ENCODE results near the gene SINHCAF. TPM values are rescaled to one million over a fixed set of nuclear protein-coding genes. Genes with fewer than 3 reads are reported as not detected.

The SINHCAF gene
- total RNA-seq, 1 donor from 2014 or later: 176 TPM

- no peak for DNase-seq (ENCODE audit: low read depth, low spot score)
- TF ChIP-seq CTCF (conservative IDR thresholded peaks at IDR 0.05): no peak
- Mint-ChIP-seq H3K27ac (ENCODE audit: unreplicated experiment) (no peak overlapping the region), H3K4me3 (no peak overlapping the region), H3K36me3 (ENCODE audit: low read depth) (peaks cover 26% of the 10 kb centered on the region), H3K9me3 (no peaks in the 10 kb centered on the region), H3K4me1 (peaks cover 17% of the 10 kb centered on the region), H3K27me3 (ENCODE audit: low read depth) (no peaks in the 10 kb centered on the region)
These were observed 15.5 kb downstream of the SINHCAF start for GRCh38 chr12:31310488-31310887.

GRCh38 chr12:31309279-31309678 is 16.7 kb downstream of the SINHCAF start:
- no peak overlapping the region for H3K27ac Mint-ChIP-seq (ENCODE audit: unreplicated experiment)
- DNase-seq (ENCODE audit: low read depth, low spot score): no peak
- TF ChIP-seq CTCF (conservative IDR thresholded peaks at IDR 0.05): no peak
- no peak overlapping the region for H3K4me3 Mint-ChIP-seq
- no peaks in the 10 kb centered on the region for H3K9me3 Mint-ChIP-seq
- H3K27me3 Mint-ChIP-seq (ENCODE audit: low read depth): no peaks in the 10 kb centered on the region
- H3K36me3 Mint-ChIP-seq (ENCODE audit: low read depth): peaks cover 28% of the 10 kb centered on the region
- H3K4me1 Mint-ChIP-seq: peaks cover 17% of the 10 kb centered on the region

GRCh38 chr12:31308116-31308515 is 17.8 kb downstream of the SINHCAF start:
- no peak for TF ChIP-seq CTCF (conservative IDR thresholded peaks at IDR 0.05)
- DNase-seq (ENCODE audit: low read depth, low spot score): no peak
- no peaks in the 10 kb centered on the region for H3K9me3 Mint-ChIP-seq
- H3K27me3 Mint-ChIP-seq (ENCODE audit: low read depth): no peaks in the 10 kb centered on the region
- H3K27ac Mint-ChIP-seq (ENCODE audit: unreplicated experiment): no peak overlapping the region
- H3K4me3 Mint-ChIP-seq: no peak overlapping the region
- peaks cover 33% of the 10 kb centered on the region for H3K36me3 Mint-ChIP-seq (ENCODE audit: low read depth)
- H3K4me1 Mint-ChIP-seq: peaks cover 13% of the 10 kb centered on the region

GRCh38 chr12:31306866-31307265 is 19.1 kb downstream of the SINHCAF start:
- TF ChIP-seq CTCF (conservative IDR thresholded peaks at IDR 0.05): no peak
- no peak overlapping the region for H3K27ac Mint-ChIP-seq (ENCODE audit: unreplicated experiment)
- no peak overlapping the region for H3K4me3 Mint-ChIP-seq
- H3K27me3 Mint-ChIP-seq (ENCODE audit: low read depth): no peaks in the 10 kb centered on the region
- peaks cover 13% of the 10 kb centered on the region for H3K4me1 Mint-ChIP-seq
- no peak for DNase-seq (ENCODE audit: low read depth, low spot score)
- H3K36me3 Mint-ChIP-seq (ENCODE audit: low read depth): peaks cover 32% of the 10 kb centered on the region
- H3K9me3 Mint-ChIP-seq: no peaks in the 10 kb centered on the region

GRCh38 chr12:31303466-31303865 is 22.5 kb downstream of the SINHCAF start:
- no peak for DNase-seq (ENCODE audit: low read depth, low spot score)
- peaks cover 14% of the 10 kb centered on the region for H3K4me1 Mint-ChIP-seq
- TF ChIP-seq CTCF (conservative IDR thresholded peaks at IDR 0.05): no peak
- H3K27me3 Mint-ChIP-seq (ENCODE audit: low read depth): no peaks in the 10 kb centered on the region
- H3K9me3 Mint-ChIP-seq: no peaks in the 10 kb centered on the region
- H3K36me3 Mint-ChIP-seq (ENCODE audit: low read depth): peaks cover 28% of the 10 kb centered on the region
- H3K4me3 Mint-ChIP-seq: no peak overlapping the region
- no peak overlapping the region for H3K27ac Mint-ChIP-seq (ENCODE audit: unreplicated experiment)

GRCh38 chr12:31301311-31301710 is 24.6 kb downstream of the SINHCAF start:
- no peak for DNase-seq (ENCODE audit: low read depth, low spot score)
- Mint-ChIP-seq H3K4me3 (no peak overlapping the region), H3K27ac (ENCODE audit: unreplicated experiment) (no peak overlapping the region), H3K9me3 (no peaks in the 10 kb centered on the region), H3K36me3 (ENCODE audit: low read depth) (peaks cover 31% of the 10 kb centered on the region), H3K4me1 (peaks cover 17% of the 10 kb centered on the region), H3K27me3 (ENCODE audit: low read depth) (no peaks in the 10 kb centered on the region)
- TF ChIP-seq CTCF (conservative IDR thresholded peaks at IDR 0.05): no peak

Data from neural crest cell (in vitro differentiated cells).